Prostate gland (tissue), 2 donors: ENCODE measurements around the gene TMEM150C.

Source experiments
- POLR2A ChIP-seq: fragments of 450-650 bp; IDR thresholded peaks from one replicate; pipeline ENCODE4 v1.6.1; 2016; ENCODE audit warnings: antibody characterized with exemption, mild to moderate bottlenecking
- TF ChIP-seq, protein P1 (sequence below), 4 experiments: fragments of 200-600 bp in 2 of 4; fragments of 450-650 bp in 2 of 4; sonication (generic) in 2 of 4; IDR thresholded peaks; 1 replicate in 3 of 4; 2 replicates in 1 of 4; pipeline ENCODE4 v1.5.1; 2016 to 2019; ENCODE audit warnings: antibody characterized with exemption in 4 of 4, mild to moderate bottlenecking in 2 of 4, moderate library complexity in 2 of 4

DNA sequence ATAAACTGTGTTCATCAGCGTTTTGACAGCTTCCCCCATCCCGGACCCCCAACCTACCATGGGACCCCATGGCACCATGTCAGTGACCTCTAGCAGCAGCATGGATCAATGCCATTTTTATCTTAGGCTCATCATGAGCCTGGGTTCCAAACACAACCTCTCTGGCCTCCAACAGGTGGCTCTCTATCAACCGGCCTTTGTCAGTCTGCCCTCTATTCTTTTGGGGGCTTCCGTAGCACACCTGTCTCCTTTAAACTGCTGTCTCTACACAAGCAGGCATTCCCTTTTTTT, 721 bp upstream of the TMEM150C start:
- TF ChIP-seq, protein P1, sequence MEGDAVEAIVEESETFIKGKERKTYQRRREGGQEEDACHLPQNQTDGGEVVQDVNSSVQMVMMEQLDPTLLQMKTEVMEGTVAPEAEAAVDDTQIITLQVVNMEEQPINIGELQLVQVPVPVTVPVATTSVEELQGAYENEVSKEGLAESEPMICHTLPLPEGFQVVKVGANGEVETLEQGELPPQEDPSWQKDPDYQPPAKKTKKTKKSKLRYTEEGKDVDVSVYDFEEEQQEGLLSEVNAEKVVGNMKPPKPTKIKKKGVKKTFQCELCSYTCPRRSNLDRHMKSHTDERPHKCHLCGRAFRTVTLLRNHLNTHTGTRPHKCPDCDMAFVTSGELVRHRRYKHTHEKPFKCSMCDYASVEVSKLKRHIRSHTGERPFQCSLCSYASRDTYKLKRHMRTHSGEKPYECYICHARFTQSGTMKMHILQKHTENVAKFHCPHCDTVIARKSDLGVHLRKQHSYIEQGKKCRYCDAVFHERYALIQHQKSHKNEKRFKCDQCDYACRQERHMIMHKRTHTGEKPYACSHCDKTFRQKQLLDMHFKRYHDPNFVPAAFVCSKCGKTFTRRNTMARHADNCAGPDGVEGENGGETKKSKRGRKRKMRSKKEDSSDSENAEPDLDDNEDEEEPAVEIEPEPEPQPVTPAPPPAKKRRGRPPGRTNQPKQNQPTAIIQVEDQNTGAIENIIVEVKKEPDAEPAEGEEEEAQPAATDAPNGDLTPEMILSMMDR (IDR thresholded peaks at IDR 0.05) = no peak
- TF ChIP-seq POLR2A = no peak
